ENCODE results near the gene MS4A12.

DNA sequence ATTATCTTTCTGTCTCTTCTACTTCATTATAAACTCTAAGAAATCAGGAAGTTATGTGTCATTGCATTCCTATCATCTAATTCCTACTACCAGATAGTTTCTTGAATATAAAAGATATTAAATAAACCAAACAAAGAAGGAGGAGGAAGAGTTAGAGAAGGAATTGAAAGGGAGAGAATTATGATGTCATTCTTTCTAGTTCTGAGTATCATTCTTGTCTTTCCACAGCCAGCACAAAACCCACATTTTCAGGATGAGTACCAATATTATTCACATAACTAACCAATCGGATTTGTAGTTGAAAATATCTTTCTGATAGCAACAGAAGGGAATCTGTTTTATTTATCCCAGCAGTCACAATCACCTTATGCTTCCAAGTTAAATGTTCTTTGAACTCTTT lies 35.9 kb downstream of the MS4A12 start:
- TF ChIP-seq, protein P1, sequence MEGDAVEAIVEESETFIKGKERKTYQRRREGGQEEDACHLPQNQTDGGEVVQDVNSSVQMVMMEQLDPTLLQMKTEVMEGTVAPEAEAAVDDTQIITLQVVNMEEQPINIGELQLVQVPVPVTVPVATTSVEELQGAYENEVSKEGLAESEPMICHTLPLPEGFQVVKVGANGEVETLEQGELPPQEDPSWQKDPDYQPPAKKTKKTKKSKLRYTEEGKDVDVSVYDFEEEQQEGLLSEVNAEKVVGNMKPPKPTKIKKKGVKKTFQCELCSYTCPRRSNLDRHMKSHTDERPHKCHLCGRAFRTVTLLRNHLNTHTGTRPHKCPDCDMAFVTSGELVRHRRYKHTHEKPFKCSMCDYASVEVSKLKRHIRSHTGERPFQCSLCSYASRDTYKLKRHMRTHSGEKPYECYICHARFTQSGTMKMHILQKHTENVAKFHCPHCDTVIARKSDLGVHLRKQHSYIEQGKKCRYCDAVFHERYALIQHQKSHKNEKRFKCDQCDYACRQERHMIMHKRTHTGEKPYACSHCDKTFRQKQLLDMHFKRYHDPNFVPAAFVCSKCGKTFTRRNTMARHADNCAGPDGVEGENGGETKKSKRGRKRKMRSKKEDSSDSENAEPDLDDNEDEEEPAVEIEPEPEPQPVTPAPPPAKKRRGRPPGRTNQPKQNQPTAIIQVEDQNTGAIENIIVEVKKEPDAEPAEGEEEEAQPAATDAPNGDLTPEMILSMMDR (IDR thresholded peaks at IDR 0.05), result no peak
- no peak for TF ChIP-seq POLR2A (IDR thresholded peaks at IDR 0.05)
